Peyer's patch (tissue), 4 donors: Measurements from ENCODE around the gene LDB3. TPM values are rescaled to one million over a fixed set of nuclear protein-coding genes. Genes with fewer than 3 reads are reported as not detected.

Experiments
- DNase-seq, 3 donors: peaks; one replicate each; pipeline ENCODE4 v3.0.0-alpha.2; 2017 to 2019
- H3K27ac ChIP-seq, 4 donors: fragments of 200-600 bp; sonication (generic); one replicate each; pipeline ENCODE4 v1.5.1; 2016 to 2019
- H3K27me3 ChIP-seq, 2 donors: fragments of 200-600 bp; sonication (generic); one replicate each; pipeline ENCODE4 v1.5.1; 2019
- H3K36me3 ChIP-seq, 3 donors: fragments of 200-600 bp; sonication (generic); one replicate each; pipeline ENCODE4 v1.5.1; 2016 to 2019
- H3K4me1 ChIP-seq, 4 donors: fragments of 200-600 bp; sonication (generic); one replicate each; pipeline ENCODE4 v1.5.1; 2016 to 2019
- H3K4me3 ChIP-seq, 4 donors: fragments of 200-600 bp; sonication (generic); 1 replicate in 3 of 4; 2 replicates in 1 of 4; pipeline ENCODE4 v1.5.1; 2016 to 2019; ENCODE audit warnings: mild to moderate bottlenecking in 1 of 4
- H3K9me3 ChIP-seq, 4 donors: fragments of 200-600 bp; sonication (generic); one replicate each; pipeline ENCODE4 v1.5.1; 2016 to 2019; ENCODE audit warnings: mild to moderate bottlenecking in 1 of 4
- POLR2A ChIP-seq, 2 donors: fragments of 450-650 bp; IDR thresholded peaks; one replicate each; pipeline ENCODE4 v1.5.1; 2017; ENCODE audit warnings: antibody characterized with exemption in 2 of 2, mild to moderate bottlenecking in 2 of 2, moderate library complexity in 2 of 2
- total RNA-seq, 4 donors: library from RNA; depleted of rRNA; stranded (reverse); fragments of >200 nt; gene quantifications; one replicate each; pipeline ENCODE4 v1.1.0, GENCODE V29; 2016
- TF ChIP-seq, protein P1 (sequence below), 6 experiments: fragments of 450-650 bp in 4 of 6; fragments of 200-600 bp in 2 of 6; sonication (generic) in 1 of 6; IDR thresholded peaks; one replicate each; pipeline ENCODE4 v1.5.1; 2017 to 2019; ENCODE audit warnings: antibody characterized with exemption in 6 of 6, mild to moderate bottlenecking in 3 of 6, moderate library complexity in 1 of 6

Gene LDB3
- total RNA-seq, 4 donors from 2014 or later, result 1.3 to 9.1 (median 2.3) TPM

GRCh38 chr10:86664341-86665217 is 3.7 kb upstream of the LDB3 start:
- TF ChIP-seq, protein P1, sequence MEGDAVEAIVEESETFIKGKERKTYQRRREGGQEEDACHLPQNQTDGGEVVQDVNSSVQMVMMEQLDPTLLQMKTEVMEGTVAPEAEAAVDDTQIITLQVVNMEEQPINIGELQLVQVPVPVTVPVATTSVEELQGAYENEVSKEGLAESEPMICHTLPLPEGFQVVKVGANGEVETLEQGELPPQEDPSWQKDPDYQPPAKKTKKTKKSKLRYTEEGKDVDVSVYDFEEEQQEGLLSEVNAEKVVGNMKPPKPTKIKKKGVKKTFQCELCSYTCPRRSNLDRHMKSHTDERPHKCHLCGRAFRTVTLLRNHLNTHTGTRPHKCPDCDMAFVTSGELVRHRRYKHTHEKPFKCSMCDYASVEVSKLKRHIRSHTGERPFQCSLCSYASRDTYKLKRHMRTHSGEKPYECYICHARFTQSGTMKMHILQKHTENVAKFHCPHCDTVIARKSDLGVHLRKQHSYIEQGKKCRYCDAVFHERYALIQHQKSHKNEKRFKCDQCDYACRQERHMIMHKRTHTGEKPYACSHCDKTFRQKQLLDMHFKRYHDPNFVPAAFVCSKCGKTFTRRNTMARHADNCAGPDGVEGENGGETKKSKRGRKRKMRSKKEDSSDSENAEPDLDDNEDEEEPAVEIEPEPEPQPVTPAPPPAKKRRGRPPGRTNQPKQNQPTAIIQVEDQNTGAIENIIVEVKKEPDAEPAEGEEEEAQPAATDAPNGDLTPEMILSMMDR (IDR thresholded peaks at IDR 0.05), result no peak
- TF ChIP-seq POLR2A (IDR thresholded peaks at IDR 0.05), result no peak
- DNase-seq, result no peak
- Histone ChIP-seq H3K27ac (no peak overlapping the region), H3K9me3 (no peaks in the 10 kb centered on the region), H3K4me3 (no peak overlapping the region), H3K27me3 (no peaks in the 10 kb centered on the region), H3K36me3 (no peaks in the 10 kb centered on the region), H3K4me1 (no peaks in the 10 kb centered on the region)

GRCh38 chr10:86665218-86665607 is 3.1 kb upstream of the LDB3 start:
- no peaks in the 10 kb centered on the region for H3K9me3 ChIP-seq
- DNase-seq, result no peak
- H3K36me3 ChIP-seq, result no peaks in the 10 kb centered on the region
- no peak overlapping the region for H3K27ac ChIP-seq
- H3K27me3 ChIP-seq, result no peaks in the 10 kb centered on the region
- no peaks in the 10 kb centered on the region for H3K4me1 ChIP-seq
- TF ChIP-seq, protein P1 (IDR thresholded peaks at IDR 0.05), result no peak
- TF ChIP-seq POLR2A (IDR thresholded peaks at IDR 0.05), result no peak
- H3K4me3 ChIP-seq, result no peak overlapping the region

- no peaks in the 10 kb centered on the region for H3K9me3 ChIP-seq
- no peaks in the 10 kb centered on the region for H3K36me3 ChIP-seq
- H3K4me1 ChIP-seq, result peaks cover 0 to 2% (median 0%) of the 10 kb centered on the region in 4 donors
- TF ChIP-seq POLR2A (IDR thresholded peaks at IDR 0.05), result no peak
- TF ChIP-seq, protein P1 (IDR thresholded peaks at IDR 0.05), result no peak
- no peaks in the 10 kb centered on the region for H3K27me3 ChIP-seq
- no peak overlapping the region for H3K27ac ChIP-seq
- no peak for DNase-seq
- H3K4me3 ChIP-seq, result no peak overlapping the region
Observed at GRCh38 chr10:86665868-86666267, 2.4 kb upstream of the LDB3 start.

- H3K36me3 ChIP-seq, result no peaks in the 10 kb centered on the region
- peak overlapping the region in 2 of 4 donors; percentile 62 to 84 for H3K27ac ChIP-seq
Observed at GRCh38 chr10:86666538-86666937, 1.8 kb upstream of the LDB3 start.

DNA sequence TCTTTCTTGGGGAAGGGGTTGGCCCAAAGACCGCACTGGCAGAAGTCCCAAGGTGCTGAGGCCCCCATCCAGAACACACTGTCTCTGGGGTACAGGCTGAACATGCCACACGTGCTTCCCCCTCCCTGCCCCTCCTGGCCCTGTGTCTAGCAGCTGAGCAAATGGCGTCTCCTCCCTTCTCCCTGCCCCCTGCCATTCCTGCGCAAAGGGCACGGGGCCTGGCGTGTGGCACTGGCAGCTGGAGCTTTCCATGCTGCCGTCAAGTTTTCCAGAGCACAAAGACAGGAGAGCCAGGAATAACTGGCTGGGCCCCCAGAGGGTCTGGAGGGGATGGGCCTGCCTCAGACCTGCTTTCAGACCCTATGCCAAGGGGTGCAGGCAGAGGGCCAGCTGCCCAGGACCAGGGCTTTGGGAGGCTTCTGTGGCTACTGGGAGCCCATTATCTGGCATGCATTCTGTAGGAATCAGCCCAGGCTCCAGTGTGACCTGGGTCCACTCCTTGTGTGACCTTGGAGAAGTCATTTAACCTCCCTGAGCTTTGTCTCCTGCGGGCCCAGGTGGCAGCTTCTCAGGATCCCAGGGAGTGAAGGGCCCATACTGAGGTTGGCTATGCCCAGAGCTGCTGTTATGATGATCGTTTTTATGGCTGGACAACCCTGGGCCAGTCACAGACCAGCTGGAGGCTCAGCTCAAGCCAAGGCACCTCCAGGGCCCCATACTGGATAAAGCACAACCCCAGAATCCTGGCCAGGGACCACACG is 710 bp upstream of the LDB3 start:
- Histone ChIP-seq H3K27me3 (no peaks in the 10 kb centered on the region), H3K4me1 (peaks cover 0 to 14% (median 0%) of the 10 kb centered on the region in 4 donors), H3K36me3 (no peaks in the 10 kb centered on the region), H3K9me3 (no peaks in the 10 kb centered on the region), H3K4me3 (peak overlapping the region in 1 of 4 donors; percentile 39), H3K27ac (peak overlapping the region in 2 of 4 donors; percentile 62 to 84)
- no peak for DNase-seq
- TF ChIP-seq, protein P1 (IDR thresholded peaks at IDR 0.05), result no peak
- TF ChIP-seq POLR2A (IDR thresholded peaks at IDR 0.05), result no peak

More at GRCh38 chr10:86666538-86666937, 1.8 kb upstream of the LDB3 start:
- Histone ChIP-seq H3K27me3 (no peaks in the 10 kb centered on the region), H3K4me3 (no peak overlapping the region), H3K4me1 (peaks cover 0 to 8% (median 0%) of the 10 kb centered on the region in 4 donors), H3K9me3 (no peaks in the 10 kb centered on the region)
- no peak for DNase-seq
- TF ChIP-seq, protein P1 (IDR thresholded peaks at IDR 0.05), result no peak
- no peak for TF ChIP-seq POLR2A (IDR thresholded peaks at IDR 0.05)
